OCI-LY7 (cell line): ENCODE results near the gene SPECC1.

ENCODE experiments used
- CTCF ChIP-seq: fragments of 200-600 bp; sonication (generic); conservative IDR thresholded peaks from 2 replicates; pipeline ENCODE4 v1.5.1; 2014; ENCODE audit warnings: mild to moderate bottlenecking, antibody characterized with exemption, low read length, moderate library complexity, mixed read lengths
- EZH2phosphoT487 ChIP-seq: fragments of 200-600 bp; sonication (generic); IDR thresholded peaks from 2 replicates; pipeline ENCODE4 v1.6.1; 2018; ENCODE audit warnings: low read depth, borderline replicate concordance, mild to moderate bottlenecking, mixed run types, antibody characterized with exemption, low read length, moderate library complexity, mixed read lengths

- TF ChIP-seq CTCF (no peak), EZH2phosphoT487 (no peak)
These were observed 304.1 kb downstream of the SPECC1 start for GRCh38 chr17:20313306-20313705.
